Measurements from ENCODE around the gene C1orf87.
"Not testable (repeated sequence)": the region's sequence is repeated elsewhere in the genome, so short reads cannot be mapped to it uniquely, and the experiment has no call there.

The C1orf87 gene

GRCh38 chr1:59992040-59992820, 81.3 kb downstream of the C1orf87 start:
- DNase-seq = no peak

GRCh38 chr1:59990470-59990869, 83.1 kb downstream of the C1orf87 start:
- DNase-seq = no peak

DNA sequence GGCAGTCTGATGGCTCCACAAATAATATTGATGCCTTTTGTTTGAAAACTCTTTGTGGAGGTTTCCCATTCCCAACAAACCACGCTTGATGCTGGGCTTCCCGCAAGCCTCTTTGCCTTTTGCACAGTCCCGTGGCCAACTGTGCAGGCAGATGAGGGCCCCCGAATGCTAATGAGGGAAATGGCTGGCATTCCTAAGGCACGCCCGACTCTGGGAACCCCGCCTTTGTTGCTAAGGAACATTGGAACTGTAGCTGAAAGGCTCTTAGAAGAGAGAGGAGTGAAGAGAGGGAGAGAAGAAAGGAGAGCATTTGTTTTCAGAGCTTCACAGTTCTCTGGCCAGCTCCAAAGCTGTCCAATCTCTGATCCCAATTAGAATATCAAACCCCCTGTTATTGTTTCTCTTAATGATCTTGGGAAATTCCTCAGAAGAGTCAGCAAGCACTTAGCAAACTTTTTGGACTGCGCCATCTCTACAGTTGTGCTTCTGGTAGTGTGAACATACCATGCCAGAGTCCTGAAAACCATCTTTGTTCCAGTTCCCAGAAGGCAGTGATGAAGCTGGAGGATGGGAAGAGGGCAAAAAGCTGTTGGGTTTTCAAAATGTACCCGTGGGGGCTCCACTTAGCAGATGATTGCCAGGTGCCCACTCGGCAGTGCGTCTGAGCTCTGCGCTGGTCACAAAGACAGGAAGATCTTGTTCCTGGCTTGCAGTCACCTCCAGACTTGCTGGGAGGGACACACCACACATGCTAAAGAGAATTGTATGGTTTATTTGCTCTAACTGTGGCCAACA, 86.9 kb downstream of the C1orf87 start:
- DNase-seq = no peak

GRCh38 chr1:59985911-59986515, 87.6 kb downstream of the C1orf87 start:
- no peak for DNase-seq

- no peak for DNase-seq
Measured at GRCh38 chr1:59979666-59980065, 93.9 kb downstream of the C1orf87 start.

DNA sequence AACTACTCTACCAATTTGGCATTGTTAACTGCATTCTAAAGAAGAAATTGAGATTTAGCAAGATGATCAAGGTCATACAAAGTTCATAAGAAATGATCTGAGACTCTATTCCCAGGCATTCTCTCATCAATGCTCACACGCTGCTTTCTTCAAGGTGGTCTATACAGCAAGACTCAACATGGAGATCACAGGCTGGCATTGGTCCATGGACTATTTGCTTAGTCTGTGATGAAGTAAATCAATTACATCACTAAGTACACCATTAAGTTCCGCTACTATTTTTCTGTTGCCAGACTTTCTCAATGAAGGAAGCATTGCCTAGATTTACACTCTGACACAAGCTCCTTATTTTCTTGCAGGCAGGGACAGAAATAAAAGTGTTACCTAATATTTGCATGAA, 95.1 kb downstream of the C1orf87 start:
- no peak for DNase-seq

DNA sequence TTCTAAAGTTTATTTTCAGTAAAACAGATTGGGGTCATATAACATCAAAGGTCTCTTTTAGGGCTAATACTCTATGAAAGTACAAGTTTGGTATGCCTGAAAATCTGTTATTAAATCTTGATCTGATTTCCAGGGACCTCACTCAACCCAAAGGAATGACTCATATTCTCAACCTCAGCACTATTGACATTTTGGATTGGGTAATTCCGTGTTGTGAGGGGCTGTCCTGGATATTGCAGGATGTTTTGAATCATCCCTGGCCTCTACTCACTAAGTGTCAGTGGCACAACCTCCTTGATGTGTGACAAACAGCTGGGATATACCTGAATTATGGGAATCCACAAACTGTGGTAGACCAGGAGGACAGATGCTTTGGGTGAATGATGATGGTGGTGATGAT, 95.5 kb downstream of the C1orf87 start:
- DNase-seq = no peak

DNA sequence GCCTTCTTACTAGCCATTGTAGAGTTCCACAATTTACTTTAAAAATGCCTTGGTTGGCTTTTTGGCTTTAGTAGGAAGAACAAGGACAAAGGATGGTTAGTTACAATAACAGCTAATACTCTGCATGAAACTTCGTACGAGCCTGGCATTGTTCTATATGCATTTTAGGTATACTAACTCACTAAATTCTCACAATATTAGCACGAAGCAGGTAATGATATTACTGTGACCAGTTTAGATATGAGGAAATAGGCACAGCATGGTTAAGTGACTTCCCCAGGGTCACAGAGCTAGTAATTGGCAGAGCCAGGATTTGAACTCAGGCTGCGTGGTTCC, 96.5 kb downstream of the C1orf87 start:
- DNase-seq = no peak

- DNase-seq = peak; percentile 65 to 69
Measured at GRCh38 chr1:59976194-59977074, 97.1 kb downstream of the C1orf87 start.

DNA sequence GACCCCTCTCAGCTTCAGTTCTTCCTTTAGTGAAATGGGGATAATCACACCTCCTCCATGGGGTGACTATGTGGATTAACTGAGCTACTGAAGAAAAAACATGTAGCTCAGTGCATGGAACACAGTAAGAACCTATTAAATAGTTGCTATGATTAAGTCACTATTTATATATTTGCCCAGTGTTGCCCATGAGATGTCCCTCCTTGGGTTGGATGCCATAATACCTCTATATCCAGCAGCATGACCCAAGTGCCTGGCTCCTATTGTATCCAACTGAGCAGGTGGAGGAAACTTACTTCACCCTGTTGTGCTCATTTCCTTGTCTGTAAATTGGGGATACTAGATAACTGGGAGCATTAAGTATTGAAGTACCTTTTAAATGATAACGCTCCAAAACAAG, 99.9 kb downstream of the C1orf87 start:
- DNase-seq = no peak

DNA sequence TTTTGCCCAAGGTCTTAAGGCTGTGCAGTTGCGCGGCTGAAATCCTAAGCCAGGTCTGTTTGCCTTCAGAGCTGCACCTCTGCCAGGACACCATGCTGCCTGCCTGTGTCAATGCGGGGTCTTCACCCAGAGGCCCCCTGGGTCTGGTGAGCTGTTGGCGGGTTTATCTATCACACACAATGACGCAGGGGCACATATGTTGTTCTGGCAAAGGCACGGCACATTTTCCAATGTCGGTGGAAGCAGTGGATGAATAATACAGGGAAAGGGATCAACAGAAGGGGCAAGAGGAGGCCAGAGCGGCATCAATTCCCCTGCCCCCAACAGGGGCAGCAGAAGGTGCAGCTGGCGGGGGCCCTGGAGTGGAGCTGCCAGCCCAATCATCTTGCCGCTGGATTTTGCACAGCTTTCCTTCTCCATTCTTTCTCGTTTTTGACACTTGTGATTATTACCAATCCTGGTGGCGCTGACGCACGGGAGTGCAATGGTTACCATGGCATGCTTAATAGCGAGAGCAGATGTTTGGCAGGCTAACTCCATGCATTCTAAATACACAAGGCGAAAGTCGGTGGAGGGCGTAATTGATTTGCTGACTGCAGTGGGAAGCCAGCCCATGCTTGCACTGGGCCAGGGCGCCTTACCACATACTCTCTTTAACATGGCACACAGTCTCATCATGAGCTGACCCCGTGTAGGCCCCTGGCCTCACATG, 101.2 kb downstream of the C1orf87 start:
- DNase-seq = no peak

DNA sequence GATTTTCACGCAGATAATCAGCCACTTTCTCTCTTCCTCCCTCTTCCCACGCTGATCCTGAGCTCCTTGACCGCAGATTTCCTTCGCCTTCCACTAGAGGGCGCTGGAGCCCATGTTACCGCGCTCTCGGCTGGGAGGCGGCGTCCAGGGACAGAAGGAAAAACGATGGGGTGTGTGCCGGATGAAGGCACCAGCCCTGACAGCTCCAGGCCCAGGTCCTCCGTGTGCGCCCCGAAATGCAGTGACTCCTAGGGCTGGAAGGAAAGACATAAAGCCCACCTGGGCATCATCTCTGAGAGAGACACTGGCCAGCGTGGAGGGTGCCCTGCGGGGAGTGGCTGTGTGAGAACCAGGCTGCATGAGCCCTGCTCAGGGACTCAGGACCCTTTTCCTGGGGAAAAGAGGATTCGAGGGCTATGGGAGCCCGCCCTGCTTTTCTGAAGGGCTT, 102.1 kb downstream of the C1orf87 start:
- DNase-seq = peak; percentile 50 to 77

DNA sequence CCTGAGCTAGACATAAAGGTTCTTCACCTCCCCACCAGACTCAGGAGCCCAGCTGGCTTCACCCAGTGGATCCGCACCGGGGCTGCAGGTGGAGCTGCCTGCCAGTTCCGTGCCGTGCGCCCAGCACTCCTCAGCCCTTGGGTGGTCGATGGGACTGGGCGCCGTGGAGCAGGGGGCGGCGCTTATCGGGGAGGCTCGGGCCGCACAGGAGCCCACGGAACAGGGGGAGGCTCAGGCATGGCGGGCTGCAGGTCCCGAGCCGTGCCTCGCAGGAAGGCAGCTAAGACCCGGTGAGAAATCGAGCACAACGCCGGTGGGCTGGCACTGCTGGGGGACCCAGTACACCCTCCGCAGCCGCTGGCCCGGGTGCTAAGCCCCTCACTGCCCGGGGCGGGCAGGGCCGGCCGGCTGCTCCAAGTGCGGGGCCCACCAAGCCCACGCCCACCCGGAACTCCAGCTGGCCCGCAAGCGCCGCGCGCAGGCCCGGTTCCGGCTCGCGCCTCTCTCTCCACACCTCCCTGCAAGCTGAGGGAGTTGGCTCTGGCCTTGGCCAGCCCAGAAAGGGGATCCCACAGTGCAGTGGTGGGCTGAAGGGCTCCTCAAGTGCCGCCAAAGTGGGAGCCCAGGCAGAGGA, 103.9 kb downstream of the C1orf87 start:
- not testable (repeated sequence) for DNase-seq

DNA sequence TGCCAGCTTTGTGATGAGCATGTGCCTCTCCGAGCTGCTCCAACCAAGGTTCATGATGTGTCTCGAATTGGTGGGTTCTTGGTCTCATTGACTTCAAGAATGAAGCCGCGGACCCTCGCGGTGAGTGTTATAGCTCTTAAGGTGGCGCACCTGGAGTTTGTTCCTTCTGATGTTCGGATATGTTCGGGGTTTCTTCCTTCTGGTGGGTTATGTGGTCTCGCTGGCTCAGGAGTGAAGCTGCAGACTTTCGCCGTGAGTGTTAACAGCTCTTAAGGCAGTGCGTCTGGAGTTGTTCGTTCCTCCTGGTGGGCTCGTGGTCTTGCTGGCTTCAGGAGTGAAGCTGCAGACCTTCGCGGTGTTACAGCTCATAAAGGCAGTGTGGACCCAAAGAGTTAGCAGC, 104.8 kb downstream of the C1orf87 start:
- DNase-seq = not testable (repeated sequence)

GRCh38 chr1:59967780-59968179, 105.8 kb downstream of the C1orf87 start:
- DNase-seq = no peak

DNA sequence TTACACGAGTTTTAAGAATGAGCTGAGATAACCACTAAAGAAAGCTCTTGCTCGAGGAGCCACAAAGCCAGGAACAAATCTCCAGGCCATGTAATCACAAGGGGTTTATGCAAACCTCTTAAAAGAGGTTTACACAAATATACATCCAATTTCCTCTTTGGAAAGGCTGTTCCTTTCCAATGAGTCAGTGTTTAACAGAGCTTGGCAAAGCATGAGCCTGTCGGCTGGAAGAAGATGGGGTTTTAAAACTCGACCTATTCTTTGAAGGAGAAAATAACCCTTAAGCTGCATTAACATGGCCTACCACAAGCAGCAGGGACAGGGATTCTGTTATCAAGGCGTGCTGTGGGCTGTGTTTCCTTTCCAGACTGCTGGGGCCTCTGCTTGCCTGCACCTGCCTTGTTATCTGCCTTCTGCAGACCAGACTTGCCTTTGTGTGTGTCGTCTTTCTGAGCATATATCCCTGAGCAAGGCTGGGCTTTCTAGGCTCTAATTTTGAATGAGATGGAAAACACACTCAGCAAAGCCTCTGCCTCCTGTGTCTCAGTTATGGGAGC, 106.4 kb downstream of the C1orf87 start:
- DNase-seq = no peak

- DNase-seq = no peak
Measured at GRCh38 chr1:59952065-59952464, 121.5 kb downstream of the C1orf87 start.

- no peak for DNase-seq
Measured at GRCh38 chr1:59949648-59950047, 123.9 kb downstream of the C1orf87 start.

- no peak for DNase-seq
Measured at GRCh38 chr1:59948990-59949389, 124.6 kb downstream of the C1orf87 start.

GRCh38 chr1:59947047-59947938, 126.3 kb downstream of the C1orf87 start:
- peak; percentile 28 to 64 for DNase-seq
